ENCODE data around the gene HOXA3. TPM values are rescaled to one million over a fixed set of nuclear protein-coding genes. Genes with fewer than 3 reads are reported as not detected.

The HOXA3 gene
- total and polyA plus RNA-seq, 10 of the 15 experiments (the other 5 are each of a cell fraction or from before 2014, with no cell fraction given): 0.05 TPM; not detected in 9

DNA sequence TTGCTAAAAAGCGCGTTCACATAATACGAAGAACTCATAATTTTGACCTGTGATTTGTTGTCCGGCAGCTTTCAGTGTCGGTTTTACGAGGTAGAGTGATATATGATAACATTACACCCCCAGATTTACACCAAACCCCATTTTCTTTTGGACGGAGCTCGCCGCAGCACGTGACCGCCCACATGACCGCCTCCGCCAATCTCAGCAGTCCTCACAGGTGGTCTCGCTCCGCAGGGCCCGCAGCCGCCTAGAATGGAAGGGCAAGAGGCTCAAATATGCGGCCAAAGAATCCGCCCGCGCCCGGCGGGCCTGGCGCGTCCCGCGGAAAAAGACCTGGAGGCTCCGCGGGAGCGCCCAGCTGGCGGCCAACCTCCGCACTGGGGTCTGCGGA lies 4.1 kb upstream of the HOXA3 start, which contains the start of gene HOXA7 (continued):
- TF ChIP-seq, protein P1, sequence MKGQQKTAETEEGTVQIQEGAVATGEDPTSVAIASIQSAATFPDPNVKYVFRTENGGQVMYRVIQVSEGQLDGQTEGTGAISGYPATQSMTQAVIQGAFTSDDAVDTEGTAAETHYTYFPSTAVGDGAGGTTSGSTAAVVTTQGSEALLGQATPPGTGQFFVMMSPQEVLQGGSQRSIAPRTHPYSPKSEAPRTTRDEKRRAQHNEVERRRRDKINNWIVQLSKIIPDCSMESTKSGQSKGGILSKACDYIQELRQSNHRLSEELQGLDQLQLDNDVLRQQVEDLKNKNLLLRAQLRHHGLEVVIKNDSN (IDR thresholded peaks at IDR 0.05; ENCODE audit: borderline replicate concordance, extremely low read length, insufficient read depth, low read depth, low read length): peak; percentile 63
- TF ChIP-seq RBBP5 (conservative IDR thresholded peaks at IDR 0.05): no peak
- TF ChIP-seq TCF7 (IDR thresholded peaks at IDR 0.05; ENCODE audit: borderline replicate concordance): no peak
- TF ChIP-seq RUNX3 (IDR thresholded peaks at IDR 0.05; ENCODE audit: low read length): no peak
- TF ChIP-seq, protein P2, sequence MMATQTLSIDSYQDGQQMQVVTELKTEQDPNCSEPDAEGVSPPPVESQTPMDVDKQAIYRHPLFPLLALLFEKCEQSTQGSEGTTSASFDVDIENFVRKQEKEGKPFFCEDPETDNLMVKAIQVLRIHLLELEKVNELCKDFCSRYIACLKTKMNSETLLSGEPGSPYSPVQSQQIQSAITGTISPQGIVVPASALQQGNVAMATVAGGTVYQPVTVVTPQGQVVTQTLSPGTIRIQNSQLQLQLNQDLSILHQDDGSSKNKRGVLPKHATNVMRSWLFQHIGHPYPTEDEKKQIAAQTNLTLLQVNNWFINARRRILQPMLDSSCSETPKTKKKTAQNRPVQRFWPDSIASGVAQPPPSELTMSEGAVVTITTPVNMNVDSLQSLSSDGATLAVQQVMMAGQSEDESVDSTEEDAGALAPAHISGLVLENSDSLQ (IDR thresholded peaks at IDR 0.05): no peak
- TF ChIP-seq NFYA (IDR thresholded peaks at IDR 0.05; ENCODE audit: borderline replicate concordance, low read depth, low read length): no peak
- TF ChIP-seq PAX8 (IDR thresholded peaks at IDR 0.05): no peak
- no peak for TF ChIP-seq KLF5 (IDR thresholded peaks at IDR 0.05; ENCODE audit: partially characterized antibody)
- TF ChIP-seq STAT3 (IDR thresholded peaks at IDR 0.05; ENCODE audit: low read depth, low read length): no peak
- TF ChIP-seq, protein P3, sequence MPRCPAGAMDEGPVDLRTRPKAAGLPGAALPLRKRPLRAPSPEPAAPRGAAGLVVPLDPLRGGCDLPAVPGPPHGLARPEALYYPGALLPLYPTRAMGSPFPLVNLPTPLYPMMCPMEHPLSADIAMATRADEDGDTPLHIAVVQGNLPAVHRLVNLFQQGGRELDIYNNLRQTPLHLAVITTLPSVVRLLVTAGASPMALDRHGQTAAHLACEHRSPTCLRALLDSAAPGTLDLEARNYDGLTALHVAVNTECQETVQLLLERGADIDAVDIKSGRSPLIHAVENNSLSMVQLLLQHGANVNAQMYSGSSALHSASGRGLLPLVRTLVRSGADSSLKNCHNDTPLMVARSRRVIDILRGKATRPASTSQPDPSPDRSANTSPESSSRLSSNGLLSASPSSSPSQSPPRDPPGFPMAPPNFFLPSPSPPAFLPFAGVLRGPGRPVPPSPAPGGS (IDR thresholded peaks at IDR 0.05; ENCODE audit: borderline replicate concordance, insufficient read depth, low read depth, low read length, poor library complexity, severe bottlenecking): no peak
- no peak for TF ChIP-seq DPF2 (IDR thresholded peaks at IDR 0.05)
- peak; percentile 27 for TF ChIP-seq SUZ12 (IDR thresholded peaks at IDR 0.05; ENCODE audit: unreplicated experiment)

All from GM12878 (cell line).